Fibroblast of skin of scalp (primary cell): Measurements from ENCODE around the gene AMFR.
A peak's percentile ranks its signal among the peaks of the same experiment; 100 is the strongest.
"Not testable (repeated sequence)": the region's sequence is repeated elsewhere in the genome, so short reads cannot be mapped to it uniquely, and the experiment has no call there.

Experiments
- DNase-seq: peaks from one replicate; pipeline ENCODE4 v3.0.0-alpha.2; 2013

AMFR gene

DNA sequence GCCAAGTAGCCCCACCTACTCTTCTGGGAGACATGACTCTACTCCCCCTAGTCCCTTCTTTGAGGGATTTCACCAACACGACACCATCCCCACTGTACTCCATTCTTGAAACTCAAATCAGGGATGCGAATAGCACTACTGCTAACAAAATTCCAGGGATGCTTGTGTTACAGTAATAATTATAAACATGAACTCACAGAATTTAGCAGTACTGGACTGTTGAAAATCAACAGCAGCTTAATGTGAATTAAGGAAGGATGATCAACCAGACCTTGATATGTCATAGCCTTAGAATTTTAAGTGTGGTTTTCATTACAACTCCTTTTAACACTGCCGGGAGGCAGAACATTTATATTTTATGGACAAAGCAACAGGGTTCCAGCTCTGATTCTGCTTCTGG is 37.9 kb downstream of the AMFR start:
- peak; percentile 81 for DNase-seq

DNA sequence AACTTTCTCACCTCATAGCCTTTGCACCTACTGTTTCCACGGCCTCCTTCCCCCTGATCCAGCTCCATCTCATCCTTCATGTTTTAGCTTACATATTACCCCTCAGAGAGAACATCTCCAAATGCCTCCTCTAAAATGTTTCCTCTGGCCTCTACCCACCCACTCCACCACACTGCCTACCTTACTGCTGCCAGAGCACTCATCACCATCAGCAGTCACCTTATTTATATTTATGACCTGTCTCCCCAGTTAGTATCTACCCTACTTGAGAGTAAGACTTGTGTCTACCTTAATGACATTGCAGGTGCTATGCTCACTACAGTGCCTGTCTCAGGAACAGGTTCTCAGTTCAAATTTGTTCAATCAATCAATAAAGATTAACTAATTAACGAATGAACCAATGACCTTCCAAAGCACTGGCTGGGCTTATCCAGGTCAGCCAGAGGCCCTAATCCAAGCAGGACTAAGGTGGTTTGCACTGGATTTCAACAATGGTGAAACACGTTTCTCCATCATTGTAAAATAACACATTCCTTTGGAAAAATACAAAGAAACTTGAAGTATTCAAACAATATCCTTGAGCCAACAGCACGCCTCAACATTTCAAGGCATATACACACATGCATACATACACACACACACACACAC is 41.1 kb downstream of the AMFR start:
- no peak for DNase-seq

DNA sequence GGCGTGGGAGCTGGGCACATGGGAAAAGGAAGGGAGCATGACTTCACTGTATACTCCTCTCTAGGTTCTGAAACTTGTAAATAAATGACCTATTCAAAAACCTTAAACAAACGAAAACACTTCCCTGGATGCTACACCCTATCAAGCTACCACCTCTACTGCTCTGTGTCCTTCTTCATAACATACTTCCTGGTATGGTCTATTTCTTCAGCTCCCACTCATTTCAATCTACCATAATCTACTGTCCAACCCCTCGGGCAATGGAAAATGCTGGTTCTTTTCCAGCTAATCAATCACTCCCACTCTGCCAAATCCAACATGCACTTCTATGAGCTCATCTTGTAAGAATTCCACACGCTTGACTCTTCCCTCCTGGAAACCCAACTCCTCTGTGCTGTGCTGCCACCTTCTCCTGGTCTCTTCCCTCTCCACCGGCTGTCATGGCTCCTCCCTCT is 42.4 kb downstream of the AMFR start:
- peak; percentile 23 for DNase-seq

DNA sequence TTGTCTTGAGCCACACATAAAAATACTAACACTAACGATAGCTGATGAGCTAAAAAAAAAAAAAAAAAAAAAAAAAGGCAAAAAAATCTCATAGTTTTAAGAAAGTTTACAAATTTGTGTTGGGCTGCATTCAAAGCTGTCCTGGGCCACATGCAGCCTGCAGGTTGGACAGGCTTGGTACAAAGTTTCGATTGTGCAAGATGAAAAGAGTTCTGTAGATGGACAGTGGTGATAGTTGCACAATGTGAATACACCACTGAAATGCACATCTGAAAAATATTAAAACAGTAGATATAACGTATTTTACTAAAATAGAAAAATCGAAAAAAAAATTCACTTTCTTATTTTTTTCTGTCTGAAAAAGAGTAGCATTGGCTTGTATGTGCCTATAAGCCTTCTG is 42.9 kb downstream of the AMFR start:
- DNase-seq = no peak

DNA sequence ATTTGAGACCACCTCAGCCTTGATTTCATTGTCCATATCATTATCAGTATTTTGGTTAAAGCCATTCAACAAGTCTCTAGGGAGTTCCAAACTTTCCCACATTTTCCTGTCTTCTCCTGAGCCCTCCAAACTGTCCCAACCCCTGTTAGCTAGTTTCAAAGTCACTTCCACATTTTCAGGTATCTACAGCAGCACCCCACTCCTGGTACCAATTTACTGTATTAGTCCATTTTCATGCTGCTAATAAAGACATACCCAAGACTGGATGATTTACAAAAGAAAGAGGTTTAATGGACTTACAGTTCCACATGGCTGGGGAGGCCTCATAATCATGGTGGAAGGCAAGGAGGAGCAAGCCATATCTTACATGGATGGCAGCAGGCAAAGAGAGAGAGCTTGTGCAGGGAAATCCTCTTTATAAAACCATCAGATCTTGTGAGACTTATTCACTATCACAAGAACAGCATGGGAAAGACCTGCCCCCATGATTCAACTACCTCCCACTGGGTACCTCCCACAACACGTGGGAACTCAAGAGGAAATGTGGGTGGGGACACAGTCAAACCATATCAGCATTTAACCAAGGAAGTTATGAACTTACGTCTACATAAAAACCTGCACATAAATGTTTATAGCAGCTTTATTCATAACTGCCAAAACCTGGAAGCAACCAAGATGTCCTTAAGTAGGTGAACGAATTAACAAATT is 44.4 kb downstream of the AMFR start:
- not testable (repeated sequence) for DNase-seq

DNA sequence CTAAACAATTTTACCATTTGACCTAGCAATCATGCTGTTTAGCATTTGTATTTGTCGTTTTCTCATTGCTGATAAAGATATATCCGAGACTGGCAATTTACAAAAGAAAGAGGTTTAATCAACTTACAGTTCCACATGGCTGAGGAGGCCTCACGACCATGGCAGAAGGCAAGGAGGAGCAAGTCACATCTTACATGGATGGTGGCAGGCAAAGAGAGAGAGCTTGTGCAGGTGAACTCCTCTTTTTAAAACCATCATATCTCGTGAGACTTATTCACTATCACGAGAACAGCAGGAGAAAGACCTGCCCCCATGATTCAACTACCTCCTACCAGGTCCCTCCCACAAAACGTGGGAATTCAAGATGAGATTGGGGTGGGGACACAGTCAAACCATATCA is 46.3 kb downstream of the AMFR start:
- not testable (repeated sequence) for DNase-seq

DNA sequence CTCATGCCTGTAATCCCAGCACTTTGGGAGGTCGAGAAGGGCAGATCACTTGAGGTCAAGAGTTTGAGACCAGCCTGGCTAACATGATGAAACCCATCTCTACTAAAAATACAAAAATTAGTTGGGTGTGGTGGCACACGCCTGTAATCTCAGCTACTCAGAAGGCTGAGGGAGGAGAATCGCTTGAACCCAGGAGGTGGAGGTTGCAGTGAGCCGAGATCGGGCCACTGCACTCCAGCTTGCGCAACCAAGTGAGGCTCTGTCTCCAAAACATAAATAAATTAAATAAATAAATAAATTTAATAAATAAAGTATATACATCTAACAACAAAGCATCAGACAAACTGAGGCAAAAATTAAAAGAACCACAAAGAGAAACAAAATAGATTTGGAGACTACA is 49.6 kb downstream of the AMFR start:
- DNase-seq = not testable (repeated sequence)

DNA sequence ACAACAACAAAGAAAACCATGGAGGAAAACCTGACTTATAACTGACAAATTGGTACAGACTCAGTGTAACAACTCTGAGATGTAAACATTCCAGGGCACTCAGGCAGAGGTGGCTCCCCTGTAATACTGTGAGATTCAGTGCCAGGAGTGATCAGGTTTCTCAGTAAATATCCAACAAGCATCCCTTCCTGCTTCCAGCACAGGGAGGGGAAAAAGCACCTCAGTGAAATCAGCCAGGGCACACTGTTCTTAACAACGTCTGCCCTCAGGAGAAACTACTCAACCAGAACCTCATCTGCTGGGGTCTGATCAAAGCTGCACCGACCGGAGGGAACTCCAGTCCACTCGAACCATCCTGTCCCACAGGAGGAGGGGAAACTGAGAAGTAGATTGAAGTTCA is 52.3 kb downstream of the AMFR start:
- DNase-seq = no peak

DNA sequence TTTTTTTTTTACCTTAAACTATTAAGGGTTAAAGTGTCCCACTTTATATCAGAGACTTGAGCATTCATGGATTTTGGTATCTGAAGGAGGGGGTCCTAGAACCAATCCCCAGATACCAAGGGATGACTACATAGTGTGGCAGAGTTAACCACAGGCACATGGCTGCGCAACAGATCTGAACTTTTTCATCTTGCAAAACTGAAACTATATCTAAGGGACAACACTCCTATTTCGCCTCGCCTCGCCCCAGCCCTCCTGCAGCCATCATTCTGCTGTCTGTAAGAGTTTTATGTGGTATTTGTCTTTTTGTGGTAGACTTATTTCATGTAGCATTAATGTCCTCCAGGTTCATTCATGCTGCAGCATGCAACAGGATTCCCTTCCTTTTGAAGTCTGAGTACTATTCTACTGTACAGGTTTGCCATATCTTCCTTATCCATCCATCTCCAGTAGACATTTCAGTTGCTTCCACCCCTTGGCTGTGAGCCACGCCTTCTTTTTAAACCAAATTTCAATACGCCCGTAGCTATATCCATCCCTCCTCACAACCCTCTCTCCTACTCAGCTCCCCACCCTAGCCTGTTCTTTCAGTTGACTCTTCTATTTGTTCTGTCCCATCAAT is 53.2 kb downstream of the AMFR start:
- no peak for DNase-seq

DNA sequence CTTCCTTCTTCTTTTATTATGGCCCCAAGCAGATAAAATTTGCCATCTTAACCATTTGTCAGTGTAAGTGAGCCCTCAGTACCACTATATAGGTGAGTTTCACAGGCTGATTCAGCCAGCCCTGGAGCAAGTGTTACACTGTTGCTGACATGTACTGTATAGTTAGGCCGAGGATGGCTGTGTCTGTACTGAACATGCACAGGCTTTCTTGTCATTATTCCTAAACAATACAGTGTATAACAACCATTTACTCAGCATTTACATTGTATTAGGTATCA is 53.7 kb downstream of the AMFR start:
- DNase-seq = no peak

DNA sequence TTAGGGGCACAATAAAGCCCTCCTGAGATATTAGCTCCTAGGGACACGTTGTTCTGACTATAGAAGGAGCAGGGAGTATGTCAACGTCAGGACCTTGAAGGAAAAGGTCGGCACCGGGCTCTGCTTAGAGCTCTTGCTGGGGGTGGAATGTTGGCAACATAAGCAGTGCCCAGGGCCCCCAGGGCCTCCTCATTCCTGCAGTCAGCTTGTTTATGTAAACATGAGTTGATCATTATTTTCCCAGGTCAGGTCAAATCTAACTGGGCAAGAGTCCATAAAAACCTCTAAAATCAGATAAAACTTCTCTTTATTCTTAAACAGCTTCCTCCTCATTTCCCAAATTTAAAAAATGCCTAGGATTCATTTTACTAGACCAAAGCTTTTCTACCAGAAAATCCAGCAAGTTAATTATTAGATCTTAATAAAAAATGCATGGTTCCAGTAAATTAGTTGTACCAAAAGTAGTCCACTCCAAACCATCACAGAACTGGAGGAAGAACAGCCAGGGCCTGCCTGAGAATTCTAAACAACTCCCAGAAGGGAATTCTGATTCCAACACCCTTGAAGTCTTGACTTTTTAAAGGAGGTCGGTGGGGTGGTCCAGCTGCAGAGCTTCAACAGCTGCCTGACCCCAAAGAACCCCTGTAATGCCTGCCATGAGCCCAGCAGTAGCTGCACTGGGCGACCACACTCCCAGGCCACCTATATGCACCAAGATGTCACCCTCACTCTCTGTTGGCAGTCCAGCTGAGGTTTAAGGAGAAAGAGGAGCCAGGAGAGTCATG is 54.3 kb downstream of the AMFR start:
- DNase-seq = no peak

DNA sequence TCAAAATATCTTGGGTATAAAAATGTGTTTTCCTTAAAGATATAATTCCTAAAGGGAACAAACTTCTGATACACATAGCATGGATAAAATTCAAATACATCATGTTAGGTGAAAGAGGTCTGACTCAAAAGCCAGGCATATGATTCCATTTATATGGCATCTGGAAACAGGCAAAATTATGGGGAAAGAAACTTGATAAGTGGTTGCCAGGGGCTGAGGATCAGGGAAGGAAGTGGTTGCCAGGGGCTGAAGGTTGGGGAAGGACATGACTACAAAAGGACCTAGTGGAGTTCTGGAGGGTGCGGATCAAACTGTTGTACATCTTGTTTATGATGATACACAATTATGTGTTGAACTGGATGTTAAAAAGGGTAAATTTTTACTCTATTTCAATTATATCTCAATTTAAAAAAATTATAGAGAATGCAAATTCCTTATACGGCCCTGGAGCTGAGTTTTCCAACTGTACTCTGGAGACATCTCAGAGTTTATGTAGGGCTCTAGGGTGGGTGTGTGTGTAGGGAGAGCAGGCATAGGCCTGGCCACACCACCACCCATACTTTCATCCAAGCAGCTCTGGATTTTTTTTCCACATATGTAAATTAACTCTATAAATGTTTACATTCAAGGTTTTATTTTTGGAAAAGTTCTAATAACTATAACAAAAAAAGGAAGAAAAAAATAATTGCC is 55.0 kb downstream of the AMFR start:
- DNase-seq = no peak

DNA sequence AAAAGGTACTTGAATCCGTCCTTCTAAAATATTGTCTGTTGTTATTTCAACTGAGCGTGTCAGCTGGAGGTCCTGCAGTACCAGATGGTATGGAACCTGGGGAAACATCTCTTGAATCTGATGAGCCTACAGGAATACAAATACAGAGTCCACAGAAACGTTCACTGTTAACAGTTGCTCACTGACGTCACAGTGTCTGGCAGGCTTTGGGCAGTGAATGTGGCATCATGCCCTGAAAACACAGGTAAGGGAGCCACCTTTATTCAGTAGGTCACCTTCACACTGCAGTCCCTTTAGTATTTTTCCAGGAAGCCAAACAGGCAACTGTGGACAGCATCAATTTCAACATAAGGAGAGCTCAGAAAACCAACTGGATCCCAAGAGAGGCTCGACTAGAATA is 56.1 kb downstream of the AMFR start:
- no peak for DNase-seq

DNA sequence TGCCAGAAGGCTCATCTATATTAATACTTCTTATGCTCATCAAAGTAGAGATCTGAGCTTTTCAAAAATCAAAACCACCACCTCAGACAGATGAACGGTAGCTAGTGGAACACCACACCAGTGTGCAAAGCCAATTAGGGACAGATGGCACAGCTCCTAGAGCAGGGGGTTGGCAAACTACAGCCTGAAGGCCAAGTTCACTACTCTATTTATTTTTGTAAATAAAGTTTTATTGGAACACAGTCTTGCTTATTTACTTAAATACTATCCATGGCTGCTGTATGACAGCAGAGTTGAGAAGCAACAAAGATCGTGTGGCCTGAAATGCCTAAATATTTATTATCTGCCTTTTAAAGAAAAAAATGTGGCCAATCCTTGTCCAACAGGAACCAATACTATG is 56.8 kb downstream of the AMFR start:
- DNase-seq = no peak

DNA sequence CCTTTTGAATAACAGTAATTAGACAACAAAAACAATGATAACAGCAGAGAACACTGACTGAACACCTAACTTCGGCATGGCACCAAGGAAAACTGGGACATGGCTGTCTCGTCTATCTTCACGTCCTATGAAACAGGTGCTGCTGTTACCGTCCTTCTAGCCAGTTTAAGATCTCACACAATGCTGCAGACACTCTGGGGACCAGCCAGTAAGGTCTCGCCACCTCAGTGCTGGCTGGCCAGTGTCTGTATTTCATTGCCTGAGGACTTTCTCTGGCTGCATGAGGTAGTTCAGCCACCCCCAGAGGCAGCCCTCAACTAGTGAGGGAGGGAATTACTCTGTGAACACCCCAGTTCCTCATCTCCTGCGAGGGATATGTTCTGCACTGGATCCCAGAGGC is 57.6 kb downstream of the AMFR start:
- no peak for DNase-seq

DNA sequence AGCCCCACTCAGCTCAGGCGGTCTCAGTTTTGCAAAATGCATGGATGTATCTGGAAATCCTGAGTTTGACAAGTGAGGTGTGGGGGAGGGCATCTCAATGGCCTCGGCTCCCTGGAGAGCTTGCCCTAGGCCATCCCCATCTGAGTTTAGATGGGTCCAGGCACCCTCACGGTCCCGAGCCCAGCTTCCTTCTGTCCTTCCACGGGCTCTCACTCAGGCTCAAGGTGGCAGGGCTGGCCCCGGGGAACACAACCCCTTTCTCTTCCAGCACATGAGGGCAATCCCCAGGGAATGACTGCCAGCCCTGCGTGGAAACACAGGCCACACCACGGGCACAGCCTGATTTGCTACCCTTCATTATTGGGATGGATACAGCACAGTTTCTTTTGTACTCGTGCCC is 58.4 kb downstream of the AMFR start:
- no peak for DNase-seq

DNA sequence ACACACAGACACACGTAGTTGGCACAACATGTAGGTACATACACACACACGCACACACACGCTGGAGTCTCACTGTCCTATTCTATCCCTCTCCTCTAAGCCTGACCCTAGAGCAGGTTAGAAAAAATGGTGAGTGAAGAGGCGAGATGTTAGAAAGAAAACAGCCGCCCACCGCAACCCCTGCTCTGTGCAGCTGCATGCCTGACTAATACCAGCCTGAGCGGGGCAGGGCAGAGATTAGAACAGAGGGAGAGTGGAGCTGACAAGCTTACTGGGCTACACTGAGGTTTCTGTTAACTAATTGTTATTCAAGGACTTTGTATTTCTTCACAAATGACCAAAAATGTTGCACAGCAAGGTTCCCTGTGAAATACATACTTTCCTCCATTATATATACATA is 59.8 kb downstream of the AMFR start:
- DNase-seq = no peak

DNA sequence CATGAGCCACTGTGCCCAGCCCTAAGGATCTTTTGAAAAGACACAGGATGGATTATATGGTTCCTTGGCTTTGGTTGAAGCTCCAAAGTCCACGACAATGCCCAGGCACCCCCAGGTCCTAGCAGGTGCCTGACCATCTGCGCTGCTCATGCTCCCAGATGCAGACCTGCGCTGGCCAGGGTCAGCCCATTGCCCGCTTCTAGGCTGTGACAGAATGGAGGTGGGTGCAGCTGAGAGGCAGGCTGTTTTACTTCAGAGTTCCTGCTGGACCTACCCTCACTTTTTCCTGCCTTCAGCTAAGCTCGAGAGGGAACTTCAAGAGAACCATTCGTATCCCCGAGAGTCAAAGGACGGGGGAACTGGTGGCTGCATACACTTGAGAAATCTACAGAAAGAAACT is 60.5 kb downstream of the AMFR start:
- no peak for DNase-seq

DNA sequence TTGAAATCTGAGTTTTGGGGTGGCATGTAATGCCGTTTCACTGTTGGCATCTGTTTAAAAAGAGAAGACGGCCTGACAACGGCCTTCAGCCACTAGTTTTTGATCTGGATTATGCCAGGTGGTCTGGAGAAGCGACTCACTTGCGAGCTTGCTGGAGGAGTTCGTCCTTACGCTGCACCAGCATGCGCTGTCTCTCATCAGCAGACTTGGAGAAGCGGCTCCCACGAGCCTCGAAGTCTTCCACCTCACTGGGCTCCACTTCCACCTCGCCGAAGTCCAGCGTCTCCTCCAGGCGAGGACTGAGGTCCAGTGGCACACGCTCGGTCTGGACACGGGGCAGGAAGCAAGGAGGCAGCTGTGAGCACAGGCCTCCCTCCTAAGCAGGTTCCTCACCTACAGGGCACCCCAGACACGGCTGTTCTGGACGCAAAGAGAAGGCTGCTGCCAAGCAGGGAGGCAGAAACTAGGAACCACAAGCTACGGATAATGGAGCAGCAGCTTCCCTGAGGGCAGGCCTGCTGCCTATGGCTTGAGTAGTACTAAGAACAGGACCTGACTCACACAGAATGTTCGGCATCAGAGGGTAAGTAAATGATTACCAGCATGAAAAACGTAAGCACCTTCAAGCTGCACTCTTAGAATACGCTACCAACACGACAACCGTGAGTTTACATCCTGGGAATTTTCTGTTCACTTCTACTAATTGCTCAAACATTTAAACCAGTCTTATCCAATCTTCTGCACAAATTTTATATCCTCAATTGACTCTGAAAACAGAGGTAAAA is 61.4 kb downstream of the AMFR start:
- no peak for DNase-seq

DNA sequence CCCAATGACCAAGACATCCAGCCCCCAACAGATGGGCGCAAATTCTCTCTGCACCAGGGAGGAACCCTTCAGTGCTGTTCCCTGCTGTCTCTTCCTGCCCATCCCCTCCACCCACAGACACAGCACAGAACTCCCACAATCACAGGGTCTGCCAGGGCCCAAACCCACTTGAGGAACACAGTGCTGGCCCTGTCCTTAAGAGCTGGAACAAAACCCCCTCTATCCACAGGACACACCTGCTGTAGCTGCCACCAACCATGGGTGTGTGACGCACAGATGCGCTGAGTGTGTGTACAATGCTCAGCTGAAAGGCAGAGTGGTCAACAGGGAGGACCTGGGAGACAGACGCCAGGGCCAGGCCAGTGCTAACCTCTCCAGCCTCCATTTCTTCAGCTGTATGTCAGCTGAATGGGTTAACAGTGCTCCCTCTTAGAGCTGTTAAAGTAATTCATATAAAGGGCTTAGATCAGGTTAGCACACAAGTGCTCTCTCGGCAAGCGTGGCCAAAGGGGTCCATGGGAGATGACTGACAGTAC is 62.1 kb downstream of the AMFR start:
- DNase-seq = no peak

DNA sequence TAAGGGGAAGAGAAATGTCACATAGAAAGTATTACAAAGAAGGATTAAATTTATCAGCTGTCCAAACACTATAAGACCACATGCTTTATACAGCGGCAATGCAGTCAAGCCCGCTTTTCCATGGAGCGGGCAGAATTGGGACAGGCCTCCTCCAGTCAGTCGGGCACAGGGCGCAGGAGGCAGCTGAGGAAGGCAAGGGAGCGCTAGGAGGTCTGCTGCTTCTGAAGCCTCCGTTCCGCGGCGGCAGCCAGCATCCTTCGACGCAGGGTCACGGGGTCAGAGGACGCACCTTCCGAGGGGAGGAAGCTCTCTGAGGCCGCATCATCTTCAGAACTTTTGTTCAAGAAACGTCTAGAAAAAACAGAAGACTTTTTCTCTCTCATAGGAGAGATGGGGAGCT is 62.6 kb downstream of the AMFR start:
- DNase-seq = no peak
